HEK293 (cell line): ENCODE measurements around the gene RASA3.

Experiments
- CTCF ChIA-PET: fragments of 350-600 bp; formaldehyde crosslinking; extraction: SDS; loops from one replicate; lab custom pipeline; 2021; ENCODE audit warnings: antibody characterized with exemption; lab: Yijun Ruan, JAX
- POLR2A ChIA-PET: fragments of 300-600 bp; formaldehyde crosslinking; extraction: SDS; loops from one replicate; lab custom pipeline; 2020; ENCODE audit warnings: antibody characterized with exemption, inconsistent platforms; lab: Yijun Ruan, JAX
- H3K27ac ChIP-seq: fragments of 200-500 bp; sonication (Bioruptor generic); 2 replicates; pipeline ENCODE4 v1.5.1; 2014; ENCODE audit warnings: low read depth, low read length, control low read depth, inconsistent platforms; ENCODE audit errors: extremely low read depth
- H3K36me3 ChIP-seq, 2 experiments: fragments of 200-500 bp in 1 of 2; sonication (Bioruptor generic) in 1 of 2; 1 replicate in 1 of 2; 2 replicates in 1 of 2; pipeline ENCODE4 v1.5.1; 2014 to 2017; ENCODE audit warnings: inconsistent platforms in 2 of 2, low read length in 2 of 2; ENCODE audit not compliant: control insufficient read depth in 2 of 2, insufficient read depth in 1 of 2
- H3K4me1 ChIP-seq: fragments of 200-500 bp; sonication (Bioruptor generic); 2 replicates; pipeline ENCODE4 v1.5.1; 2014; ENCODE audit warnings: mild to moderate bottlenecking, low read length, inconsistent platforms; ENCODE audit not compliant: control insufficient read depth, insufficient read depth
- H3K4me3 ChIP-seq: 2 replicates; pipeline ENCODE4 v1.5.1; 2011; ENCODE audit warnings: low read depth, mild to moderate bottlenecking, control low read depth, low read length, moderate library complexity
- H3K9me3 ChIP-seq: fragments of 200-500 bp; sonication (Bioruptor generic); 2 replicates; pipeline ENCODE4 v1.5.1; 2014; ENCODE audit warnings: low read depth, low read length, inconsistent platforms; ENCODE audit not compliant: control insufficient read depth, insufficient read depth
- ELK4 ChIP-seq: IDR thresholded peaks from 2 replicates; pipeline ENCODE4 v1.6.1; 2011; ENCODE audit warnings: mild to moderate bottlenecking, low read depth, low read length, borderline replicate concordance
- FEZF1 ChIP-seq: fragments of 450-650 bp; formaldehyde crosslinking; IDR thresholded peaks from 2 replicates; pipeline ENCODE4 v1.5.1; 2016; ENCODE audit warnings: missing biosample characterization, missing genetic modification characterization
- GLI4 ChIP-seq: fragments of 450-650 bp; formaldehyde crosslinking; IDR thresholded peaks from 2 replicates; pipeline ENCODE4 v1.5.1; 2016; ENCODE audit warnings: missing biosample characterization, missing genetic modification characterization
- PRDM1 ChIP-seq: fragments of 450-650 bp; formaldehyde crosslinking; IDR thresholded peaks from 2 replicates; pipeline ENCODE4; 2016; ENCODE audit warnings: missing biosample characterization, missing genetic modification characterization
- SP7 ChIP-seq: fragments of 450-650 bp; formaldehyde crosslinking; IDR thresholded peaks from 2 replicates; pipeline ENCODE4 v1.5.1; 2016; ENCODE audit warnings: missing biosample characterization, missing genetic modification characterization
- ZBTB1 ChIP-seq: fragments of 450-650 bp; formaldehyde crosslinking; IDR thresholded peaks from 2 replicates; pipeline ENCODE4 v1.5.1; 2016; ENCODE audit warnings: missing biosample characterization, missing genetic modification characterization
- ZBTB17 ChIP-seq: fragments of 450-650 bp; formaldehyde crosslinking; IDR thresholded peaks from 2 replicates; pipeline ENCODE4 v1.5.1; 2016; ENCODE audit warnings: missing biosample characterization, missing genetic modification characterization
- ZBTB20 ChIP-seq: fragments of 450-650 bp; formaldehyde crosslinking; IDR thresholded peaks from 2 replicates; pipeline ENCODE4 v1.5.1; 2016; ENCODE audit warnings: missing biosample characterization, missing genetic modification characterization
- ZBTB7A ChIP-seq: fragments of 450-650 bp; formaldehyde crosslinking; IDR thresholded peaks from 2 replicates; pipeline ENCODE4 v1.5.1; 2016; ENCODE audit warnings: low read depth, missing biosample characterization, missing genetic modification characterization
- ZFHX2 ChIP-seq: fragments of 450-650 bp; formaldehyde crosslinking; conservative IDR thresholded peaks from 2 replicates; pipeline ENCODE4 v1.5.1; 2016; ENCODE audit warnings: missing biosample characterization, missing genetic modification characterization
- ZIC2 ChIP-seq: fragments of 450-650 bp; formaldehyde crosslinking; IDR thresholded peaks from 2 replicates; pipeline ENCODE4 v1.5.1; 2016; ENCODE audit warnings: missing biosample characterization, missing genetic modification characterization
- ZNF2 ChIP-seq: fragments of 450-650 bp; formaldehyde crosslinking; IDR thresholded peaks from 2 replicates; pipeline ENCODE4 v1.5.1; 2016; ENCODE audit warnings: missing biosample characterization, missing genetic modification characterization
- ZNF24 ChIP-seq: fragments of 450-650 bp; formaldehyde crosslinking; IDR thresholded peaks from 2 replicates; pipeline ENCODE4 v1.5.1; 2016; ENCODE audit warnings: missing biosample characterization, missing genetic modification characterization
- ZNF324 ChIP-seq: fragments of 450-650 bp; formaldehyde crosslinking; IDR thresholded peaks from 2 replicates; pipeline ENCODE4 v1.5.1; 2016; ENCODE audit warnings: missing biosample characterization, missing genetic modification characterization
- ZNF335 ChIP-seq: fragments of 450-650 bp; formaldehyde crosslinking; conservative IDR thresholded peaks from 2 replicates; pipeline ENCODE4 v1.5.1; 2016; ENCODE audit warnings: missing biosample characterization, missing genetic modification characterization
- ZNF354C ChIP-seq: fragments of 450-650 bp; formaldehyde crosslinking; IDR thresholded peaks from 2 replicates; pipeline ENCODE4 v1.5.1; 2016; ENCODE audit warnings: missing biosample characterization, missing genetic modification characterization, low read depth, borderline replicate concordance
- ZNF488 ChIP-seq: fragments of 450-650 bp; formaldehyde crosslinking; IDR thresholded peaks from 2 replicates; pipeline ENCODE4 v1.5.1; 2016; ENCODE audit warnings: missing biosample characterization, missing genetic modification characterization
- ZNF501 ChIP-seq: fragments of 450-650 bp; formaldehyde crosslinking; IDR thresholded peaks from 2 replicates; pipeline ENCODE4 v1.5.1; 2016; ENCODE audit warnings: missing biosample characterization, missing genetic modification characterization
- ZNF555 ChIP-seq: fragments of 450-650 bp; formaldehyde crosslinking; conservative IDR thresholded peaks from 2 replicates; pipeline ENCODE4 v1.5.1; 2017; ENCODE audit warnings: missing biosample characterization, mild to moderate bottlenecking, missing genetic modification characterization, inconsistent platforms
- ZNF600 ChIP-seq: fragments of 450-650 bp; formaldehyde crosslinking; IDR thresholded peaks from 2 replicates; pipeline ENCODE4 v1.5.1; 2016; ENCODE audit warnings: missing biosample characterization, missing genetic modification characterization
- ZNF626 ChIP-seq: fragments of 450-650 bp; sonication (Bioruptor Pico); formaldehyde crosslinking; IDR thresholded peaks from 2 replicates; pipeline ENCODE4 v1.5.1; 2018; ENCODE audit warnings: missing biosample characterization, missing genetic modification characterization, inconsistent platforms
- ZNF670 ChIP-seq: fragments of 450-650 bp; formaldehyde crosslinking; IDR thresholded peaks from 2 replicates; pipeline ENCODE4 v1.5.1; 2016; ENCODE audit warnings: missing biosample characterization, missing genetic modification characterization, low read depth
- ZNF707 ChIP-seq: fragments of 450-650 bp; formaldehyde crosslinking; IDR thresholded peaks from 2 replicates; pipeline ENCODE4 v1.5.1; 2016; ENCODE audit warnings: missing biosample characterization, missing genetic modification characterization
- ZNF785 ChIP-seq: fragments of 450-650 bp; formaldehyde crosslinking; IDR thresholded peaks from 2 replicates; pipeline ENCODE4 v1.5.1; 2016; ENCODE audit warnings: missing biosample characterization, missing genetic modification characterization
- ZSCAN30 ChIP-seq: fragments of 450-650 bp; IDR thresholded peaks from 2 replicates; pipeline ENCODE4 v1.5.1; 2018; ENCODE audit warnings: missing biosample characterization, mild to moderate bottlenecking, missing genetic modification characterization, moderate library complexity
- TF ChIP-seq, protein P1 (sequence below): fragments of 450-650 bp; formaldehyde crosslinking; IDR thresholded peaks from 2 replicates; pipeline ENCODE4 v1.5.1; 2016; ENCODE audit warnings: missing biosample characterization, missing genetic modification characterization
- TF ChIP-seq, protein P2 (sequence below): fragments of 450-650 bp; formaldehyde crosslinking; IDR thresholded peaks from 2 replicates; pipeline ENCODE4 v1.5.1; 2016; ENCODE audit warnings: missing biosample characterization, missing genetic modification characterization
- TF ChIP-seq, protein P3 (sequence below): fragments of 450-650 bp; formaldehyde crosslinking; IDR thresholded peaks from 2 replicates; pipeline ENCODE4 v1.5.1; 2016; ENCODE audit warnings: missing biosample characterization, missing genetic modification characterization

Gene RASA3

DNA sequence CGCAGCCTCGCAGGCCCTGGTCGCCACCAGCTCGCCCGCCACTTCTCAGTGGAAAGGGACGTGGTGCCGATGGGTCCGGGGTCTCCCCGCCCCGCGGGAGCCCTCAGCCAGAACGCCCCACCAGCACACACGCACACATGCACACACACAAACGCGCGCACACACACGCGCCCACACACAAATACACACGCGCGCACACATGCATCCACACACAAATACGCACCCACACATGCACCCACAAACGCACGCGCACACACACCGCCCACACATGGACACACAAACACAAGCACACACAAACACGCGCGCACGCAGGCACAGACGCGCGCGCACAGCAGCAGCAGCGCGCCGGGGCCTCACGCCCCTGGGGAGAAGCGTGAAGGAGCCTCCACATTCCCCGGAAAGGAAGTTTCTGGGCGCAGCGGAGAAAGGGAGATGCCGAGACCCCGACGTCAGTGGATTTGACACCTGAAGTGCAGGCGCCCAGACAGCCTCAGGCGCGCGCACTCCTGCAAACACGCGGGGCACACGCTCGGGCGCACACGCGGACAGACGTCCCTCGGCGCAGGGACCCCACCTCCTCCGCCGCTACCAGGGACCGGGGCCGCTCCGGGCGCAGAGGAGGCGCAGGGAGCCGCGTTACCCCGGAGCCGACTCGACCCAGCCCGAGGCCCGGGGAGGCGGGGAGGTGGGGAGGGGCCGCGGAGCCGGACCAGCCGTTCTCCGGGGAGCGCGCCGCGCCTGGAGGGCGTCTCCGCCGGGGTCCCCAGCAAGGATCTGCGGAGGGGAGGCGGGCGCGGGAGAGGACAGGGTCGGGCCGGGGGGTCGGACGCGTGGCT is 622 bp downstream of the RASA3 start:
- Histone ChIP-seq H3K9me3 (no peaks in the 10 kb centered on the region), H3K27ac (peak overlapping the region; percentile 28; the same call in 1 of the 2 replicates), H3K36me3 (no peaks in the 10 kb centered on the region), H3K4me3 (peak overlapping the region; percentile 48), H3K4me1 (no peaks in the 10 kb centered on the region)
- POLR2A ChIA-PET = interaction anchor here (0.9 kb wide), 1 partner anchor 13 kb away, joined by 3 read pairs; no protein-coding TSS in a partner anchor
- CTCF ChIA-PET = interaction anchor here (0.6 kb wide), 1 partner anchor 94 kb away, joined by 3 read pairs; no protein-coding TSS in a partner anchor
- TF ChIP-seq, protein P1, sequence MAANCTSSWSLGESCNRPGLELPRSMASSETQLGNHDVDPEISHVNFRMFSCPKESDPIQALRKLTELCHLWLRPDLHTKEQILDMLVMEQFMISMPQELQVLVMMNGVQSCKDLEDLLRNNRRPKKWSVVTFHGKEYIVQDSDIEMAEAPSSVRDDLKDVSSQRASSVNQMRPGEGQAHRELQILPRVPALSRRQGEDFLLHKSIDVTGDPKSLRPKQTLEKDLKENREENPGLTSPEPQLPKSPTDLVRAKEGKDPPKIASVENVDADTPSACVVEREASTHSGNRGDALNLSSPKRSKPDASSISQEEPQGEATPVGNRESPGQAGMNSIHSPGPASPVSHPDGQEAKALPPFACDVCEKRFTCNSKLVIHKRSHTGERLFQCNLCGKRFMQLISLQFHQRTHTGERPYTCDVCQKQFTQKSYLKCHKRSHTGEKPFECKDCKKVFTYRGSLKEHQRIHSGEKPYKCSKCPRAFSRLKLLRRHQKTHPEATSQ (tag by site-specific recombination) = 0 out of 2 replicates have a peak, but pooled peaks have one; percentile 6
- TF ChIP-seq ZNF555 (tag by site-specific recombination) (no peak), ZBTB1 (no peak), ZBTB7A (peak; percentile 87; the same call in 1 of the 2 replicates), ZNF600 (tag by site-specific recombination) (peak; percentile 66; the same call in 1 of the 2 replicates), ZNF324 (tag by site-specific recombination) (peak; percentile 40; the same call in 1 of the 2 replicates), ZNF670 (tag by site-specific recombination) (no peak), ZNF24 (tag by site-specific recombination) (no peak), ZBTB20 (tag by site-specific recombination) (peak; percentile 45; the same call in 1 of the 2 replicates), ZSCAN30 (tag by site-specific recombination) (no peak), ZNF335 (tag by site-specific recombination) (peak; percentile 98), ZNF501 (tag by site-specific recombination) (no peak), FEZF1 (tag by site-specific recombination) (no peak), SP7 (tag by site-specific recombination) (peak; percentile 75), ZNF707 (0 out of 2 replicates have a peak, but pooled peaks have one; percentile 9), ZBTB17 (peak; percentile 63; the same call in 1 of the 2 replicates), ELK4 (no peak), ZFHX2 (peak; percentile 100), ZNF626 (no peak), PRDM1 (tag by site-specific recombination) (0 out of 2 replicates have a peak, but pooled peaks have one; percentile 4), ZNF2 (tag by site-specific recombination) (peak; percentile 94), ZNF785 (peak; percentile 78; the same call in 1 of the 2 replicates), ZIC2 (tag by site-specific recombination) (peak; percentile 62), ZNF354C (no peak), ZNF488 (tag by site-specific recombination) (peak; percentile 56; the same call in 1 of the 2 replicates), GLI4 (tag by site-specific recombination) (peak; percentile 76)
- TF ChIP-seq, protein P2, sequence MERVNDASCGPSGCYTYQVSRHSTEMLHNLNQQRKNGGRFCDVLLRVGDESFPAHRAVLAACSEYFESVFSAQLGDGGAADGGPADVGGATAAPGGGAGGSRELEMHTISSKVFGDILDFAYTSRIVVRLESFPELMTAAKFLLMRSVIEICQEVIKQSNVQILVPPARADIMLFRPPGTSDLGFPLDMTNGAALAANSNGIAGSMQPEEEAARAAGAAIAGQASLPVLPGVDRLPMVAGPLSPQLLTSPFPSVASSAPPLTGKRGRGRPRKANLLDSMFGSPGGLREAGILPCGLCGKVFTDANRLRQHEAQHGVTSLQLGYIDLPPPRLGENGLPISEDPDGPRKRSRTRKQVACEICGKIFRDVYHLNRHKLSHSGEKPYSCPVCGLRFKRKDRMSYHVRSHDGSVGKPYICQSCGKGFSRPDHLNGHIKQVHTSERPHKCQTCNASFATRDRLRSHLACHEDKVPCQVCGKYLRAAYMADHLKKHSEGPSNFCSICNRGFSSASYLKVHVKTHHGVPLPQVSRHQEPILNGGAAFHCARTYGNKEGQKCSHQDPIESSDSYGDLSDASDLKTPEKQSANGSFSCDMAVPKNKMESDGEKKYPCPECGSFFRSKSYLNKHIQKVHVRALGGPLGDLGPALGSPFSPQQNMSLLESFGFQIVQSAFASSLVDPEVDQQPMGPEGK (tag by site-specific recombination) = peak; percentile 43; the same call in 1 of the 2 replicates
- TF ChIP-seq, protein P3, sequence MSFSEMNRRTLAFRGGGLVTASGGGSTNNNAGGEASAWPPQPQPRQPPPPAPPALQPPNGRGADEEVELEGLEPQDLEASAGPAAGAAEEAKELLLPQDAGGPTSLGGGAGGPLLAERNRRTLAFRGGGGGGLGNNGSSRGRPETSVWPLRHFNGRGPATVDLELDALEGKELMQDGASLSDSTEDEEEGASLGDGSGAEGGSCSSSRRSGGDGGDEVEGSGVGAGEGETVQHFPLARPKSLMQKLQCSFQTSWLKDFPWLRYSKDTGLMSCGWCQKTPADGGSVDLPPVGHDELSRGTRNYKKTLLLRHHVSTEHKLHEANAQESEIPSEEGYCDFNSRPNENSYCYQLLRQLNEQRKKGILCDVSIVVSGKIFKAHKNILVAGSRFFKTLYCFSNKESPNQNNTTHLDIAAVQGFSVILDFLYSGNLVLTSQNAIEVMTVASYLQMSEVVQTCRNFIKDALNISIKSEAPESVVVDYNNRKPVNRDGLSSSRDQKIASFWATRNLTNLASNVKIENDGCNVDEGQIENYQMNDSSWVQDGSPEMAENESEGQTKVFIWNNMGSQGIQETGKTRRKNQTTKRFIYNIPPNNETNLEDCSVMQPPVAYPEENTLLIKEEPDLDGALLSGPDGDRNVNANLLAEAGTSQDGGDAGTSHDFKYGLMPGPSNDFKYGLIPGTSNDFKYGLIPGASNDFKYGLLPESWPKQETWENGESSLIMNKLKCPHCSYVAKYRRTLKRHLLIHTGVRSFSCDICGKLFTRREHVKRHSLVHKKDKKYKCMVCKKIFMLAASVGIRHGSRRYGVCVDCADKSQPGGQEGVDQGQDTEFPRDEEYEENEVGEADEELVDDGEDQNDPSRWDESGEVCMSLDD (tag by site-specific recombination) = peak; percentile 84
